Body of pancreas (tissue), 4 donors: Measurements from ENCODE around the gene CASP9.

Experiments
- CTCF ChIP-seq, 7 experiments: fragments of 450-650 bp in 4 of 7; fragments of 200-600 bp in 3 of 7; sonication (generic) in 3 of 7; IDR thresholded peaks; one replicate each; pipeline ENCODE4 v1.5.1; 2016 to 2019; ENCODE audit warnings: antibody characterized with exemption in 7 of 7
- POLR2A ChIP-seq, 3 donors: fragments of 450-650 bp; IDR thresholded peaks; one replicate each; pipeline ENCODE4 v1.6.1; 2016; ENCODE audit warnings: antibody characterized with exemption in 3 of 3, mild to moderate bottlenecking in 2 of 3

GRCh38 chr1:15504436-15504835 is 19.6 kb downstream of the CASP9 start:
- TF ChIP-seq CTCF (IDR thresholded peaks at IDR 0.05) (no peak), POLR2A (IDR thresholded peaks at IDR 0.05) (no peak)
